Activated CD4-positive, alpha-beta T cell treated with anti-CD3 and anti-CD28 coated beads, Interleukin-2, amount 50 U/mL, for 4 hours (primary cell): ENCODE measurements around the gene SYNE2.

Experiments
- DNase-seq, 2 experiments: peaks; one replicate each; pipeline ENCODE4 v3.0.0-alpha.2; 2020

SYNE2 gene

DNA sequence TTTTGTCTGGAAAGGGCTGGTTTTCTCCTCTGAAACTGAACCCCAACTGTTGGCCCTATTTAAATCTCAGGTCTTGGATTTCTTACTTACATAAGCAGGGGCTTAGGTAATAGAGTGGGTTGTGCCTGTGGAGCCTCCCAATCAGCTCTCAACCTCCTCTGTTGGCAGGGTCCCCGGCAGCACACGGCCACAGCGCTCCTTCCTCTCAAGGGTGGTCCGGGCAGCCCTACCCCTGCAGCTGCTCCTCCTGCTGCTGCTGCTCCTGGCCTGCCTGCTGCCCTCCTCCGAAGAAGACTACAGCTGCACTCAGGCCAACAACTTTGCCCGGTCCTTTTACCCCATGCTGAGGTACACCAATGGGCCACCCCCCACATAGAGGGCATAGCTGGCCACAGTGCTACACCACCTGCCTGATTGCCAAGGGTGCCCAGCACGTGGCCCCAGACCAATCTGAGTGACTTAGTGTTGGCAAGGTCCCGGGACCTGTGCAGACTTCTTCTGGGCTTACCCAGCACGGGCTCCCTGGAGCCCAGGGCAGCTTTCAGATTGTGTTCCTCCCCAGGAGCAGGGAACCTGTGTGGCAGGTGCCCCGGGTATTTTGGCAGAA, 372.4 kb downstream of the SYNE2 start:
- no peak for DNase-seq

DNA sequence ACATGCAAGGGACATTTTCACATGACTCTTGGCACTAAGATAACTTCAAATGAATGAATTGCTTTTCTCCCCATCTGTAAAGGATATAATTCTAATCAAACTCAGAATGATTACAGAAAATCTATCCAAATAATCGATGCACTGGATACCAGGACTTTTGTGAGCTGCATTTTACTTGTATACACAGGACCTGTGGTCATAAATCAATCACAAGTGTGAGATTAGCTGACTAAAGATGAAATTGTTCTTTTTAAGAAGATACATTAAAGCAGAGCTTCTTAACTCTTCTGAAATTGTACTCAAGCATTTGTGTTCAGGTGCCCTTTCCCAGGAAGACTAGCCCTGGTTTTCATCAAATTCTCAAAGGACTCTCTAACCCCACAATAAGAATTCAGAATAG, 375.1 kb downstream of the SYNE2 start:
- no peak for DNase-seq

- no peak for DNase-seq
Measured at GRCh38 chr14:64229489-64229888, 376.7 kb downstream of the SYNE2 start.

GRCh38 chr14:64232095-64232838, 379.5 kb downstream of the SYNE2 start:
- no peak for DNase-seq

GRCh38 chr14:64232944-64233343, 380.1 kb downstream of the SYNE2 start:
- DNase-seq = no peak

- no peak for DNase-seq
Measured at GRCh38 chr14:64233531-64234190, 380.9 kb downstream of the SYNE2 start.

DNA sequence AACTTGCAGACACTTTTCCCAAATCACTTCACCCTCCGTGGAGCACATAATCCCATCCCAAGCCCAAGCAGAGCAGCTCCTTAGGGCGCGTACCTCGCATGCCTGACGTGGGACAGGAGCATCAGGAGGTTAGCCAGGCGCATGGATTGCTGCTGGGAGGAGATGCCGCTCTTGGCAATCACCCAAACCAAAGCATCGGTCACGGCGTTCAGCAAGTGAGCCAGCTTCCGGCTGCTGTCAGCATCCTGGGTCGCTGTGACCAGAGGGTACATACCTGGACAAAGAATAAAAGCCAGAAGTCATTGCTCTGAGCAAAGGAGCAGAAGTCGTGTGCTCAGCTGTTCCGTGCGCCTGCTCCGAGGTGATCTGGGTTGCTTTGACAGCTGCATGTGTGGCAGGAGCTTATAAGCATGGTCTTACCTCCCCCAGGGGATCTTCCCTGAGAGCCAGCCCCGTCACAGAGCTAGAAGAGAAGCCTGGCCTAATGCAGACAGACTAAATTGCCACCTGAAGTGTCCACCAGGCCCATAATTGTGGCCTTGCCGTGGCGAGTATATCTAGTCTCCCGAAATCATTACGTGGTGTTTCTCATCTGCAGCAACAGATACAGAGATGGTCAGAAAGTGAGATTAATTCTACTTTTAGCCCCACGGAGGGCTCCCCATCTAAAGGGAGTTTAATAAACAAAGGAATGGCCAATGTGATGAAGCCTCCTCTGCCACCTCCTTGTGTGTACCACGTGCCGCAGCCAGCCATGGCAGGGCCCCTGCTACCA, 382.3 kb downstream of the SYNE2 start:
- no peak for DNase-seq

- no peak for DNase-seq
Measured at GRCh38 chr14:64235652-64236640, 383.1 kb downstream of the SYNE2 start.

GRCh38 chr14:64238049-64238448, 385.2 kb downstream of the SYNE2 start:
- DNase-seq = no peak

DNA sequence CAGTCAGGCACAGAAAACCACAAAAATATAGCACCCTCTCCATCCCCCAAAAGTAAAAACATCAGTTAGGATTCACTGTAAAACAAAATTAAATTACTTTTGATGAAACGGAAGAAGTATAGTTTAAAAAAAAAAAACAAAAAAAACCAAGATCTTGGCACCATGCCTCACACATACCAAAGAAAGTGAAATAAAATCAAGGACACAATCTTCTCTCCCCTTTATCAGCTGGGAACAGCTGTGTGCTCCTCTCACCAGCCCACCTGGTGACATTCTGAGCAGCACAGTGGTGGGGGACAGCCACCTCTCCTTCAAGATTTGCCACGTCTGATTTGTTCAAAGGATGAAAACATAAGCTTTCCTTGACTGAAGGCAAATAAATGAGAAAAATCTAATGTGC, 385.8 kb downstream of the SYNE2 start:
- DNase-seq = no peak

- no peak for DNase-seq
Measured at GRCh38 chr14:64244279-64244678, 391.5 kb downstream of the SYNE2 start.

- no peak for DNase-seq
Measured at GRCh38 chr14:64245491-64245890, 392.7 kb downstream of the SYNE2 start.

- DNase-seq = no peak
Measured at GRCh38 chr14:64246688-64247087, 393.9 kb downstream of the SYNE2 start.

GRCh38 chr14:64247195-64247594, 394.4 kb downstream of the SYNE2 start:
- DNase-seq = no peak

GRCh38 chr14:64248689-64249088, 395.9 kb downstream of the SYNE2 start:
- no peak for DNase-seq

DNA sequence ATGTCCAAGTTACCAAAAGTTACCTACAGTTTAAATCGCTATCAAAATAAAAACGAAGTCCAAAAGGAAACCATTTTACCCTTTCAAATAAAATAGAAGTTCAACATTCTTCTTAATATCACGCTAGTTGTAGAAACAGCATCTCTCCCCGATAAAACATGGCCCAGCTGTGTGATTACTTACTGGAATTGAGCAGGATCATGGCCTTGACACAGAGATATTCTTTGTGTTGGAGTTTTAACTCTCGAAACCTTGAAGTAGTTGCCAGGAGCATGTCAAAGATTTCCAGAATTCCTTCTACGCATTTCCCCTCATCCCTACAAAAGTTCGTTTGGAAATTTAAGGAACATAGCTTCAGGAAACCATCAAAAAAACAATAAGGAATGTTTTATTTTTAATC, 396.6 kb downstream of the SYNE2 start:
- DNase-seq = no peak

DNA sequence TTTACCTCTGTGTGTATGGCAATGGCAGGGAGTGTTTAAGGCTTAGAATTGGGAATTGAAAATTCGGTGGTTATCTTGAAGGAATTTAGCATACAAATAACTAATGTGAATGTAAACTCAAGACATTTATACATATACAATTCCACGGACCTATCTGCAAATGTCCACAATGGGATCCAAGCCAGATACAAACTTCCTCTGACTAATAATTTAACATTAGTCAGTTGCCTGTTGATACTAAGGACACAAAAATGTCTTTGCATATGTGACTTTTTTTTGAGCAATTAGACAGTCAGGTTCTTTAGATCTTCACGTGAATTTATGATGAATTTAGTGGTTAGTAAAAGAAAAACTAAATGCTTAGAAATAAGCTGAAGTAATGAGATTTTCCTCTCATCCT, 400.9 kb downstream of the SYNE2 start:
- DNase-seq = no peak

DNA sequence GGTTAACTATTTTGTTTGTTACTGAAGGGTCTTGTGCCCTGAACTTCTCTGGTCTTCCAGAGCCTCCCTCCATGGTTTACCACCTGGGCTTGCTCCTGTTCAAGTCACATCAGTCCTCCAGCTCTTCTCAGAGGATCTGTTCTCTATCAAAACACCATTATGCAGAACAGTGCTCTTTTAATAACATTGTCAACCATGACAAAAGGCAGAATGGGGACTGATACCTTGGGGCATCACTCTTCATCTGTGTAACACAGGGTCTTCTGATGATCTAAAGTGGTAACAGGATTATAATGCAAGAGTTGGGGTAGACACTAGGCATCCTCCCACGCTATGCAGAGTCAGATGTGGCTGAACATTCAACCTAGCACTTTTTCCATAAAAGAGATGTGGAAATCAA, 403.0 kb downstream of the SYNE2 start:
- DNase-seq = no peak

GRCh38 chr14:64260418-64260817, 407.6 kb downstream of the SYNE2 start:
- no peak for DNase-seq

DNA sequence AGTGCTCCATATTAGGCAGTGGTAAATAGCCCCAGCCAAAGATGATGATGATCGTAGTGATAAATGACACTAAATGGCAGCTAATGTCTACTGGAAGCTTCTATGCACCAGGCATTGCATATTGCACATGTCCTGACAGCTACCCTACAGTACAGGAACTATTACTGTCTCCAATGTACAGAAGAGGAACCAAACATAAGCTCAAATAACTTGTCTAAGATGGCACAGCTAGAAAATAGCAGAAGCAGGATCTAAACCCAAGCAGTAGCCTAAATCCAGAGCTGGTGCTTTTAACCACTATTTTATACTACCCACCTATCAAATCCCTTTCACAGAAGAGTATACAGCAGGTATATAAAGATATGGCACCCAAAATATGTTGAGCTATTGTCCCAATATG, 412.4 kb downstream of the SYNE2 start:
- no peak for DNase-seq

DNA sequence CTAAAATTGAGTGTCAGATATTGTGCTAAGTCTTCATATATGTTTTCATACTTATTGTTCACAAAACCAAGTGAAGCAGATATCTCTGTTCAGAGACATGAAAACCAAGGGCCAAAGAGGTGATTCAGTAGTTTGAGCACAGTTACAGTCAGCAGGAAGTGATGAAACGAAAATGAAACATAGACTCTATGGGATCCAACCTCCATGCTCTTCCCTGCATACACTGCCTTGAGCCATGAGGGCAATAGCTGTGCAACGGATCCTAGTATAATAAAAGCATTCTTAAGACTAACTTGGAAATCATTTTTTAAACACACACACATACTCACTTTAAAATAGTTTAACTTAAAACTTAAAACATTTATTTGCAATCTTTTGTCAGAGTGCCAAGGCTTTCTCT, 413.4 kb downstream of the SYNE2 start:
- DNase-seq = no peak

DNA sequence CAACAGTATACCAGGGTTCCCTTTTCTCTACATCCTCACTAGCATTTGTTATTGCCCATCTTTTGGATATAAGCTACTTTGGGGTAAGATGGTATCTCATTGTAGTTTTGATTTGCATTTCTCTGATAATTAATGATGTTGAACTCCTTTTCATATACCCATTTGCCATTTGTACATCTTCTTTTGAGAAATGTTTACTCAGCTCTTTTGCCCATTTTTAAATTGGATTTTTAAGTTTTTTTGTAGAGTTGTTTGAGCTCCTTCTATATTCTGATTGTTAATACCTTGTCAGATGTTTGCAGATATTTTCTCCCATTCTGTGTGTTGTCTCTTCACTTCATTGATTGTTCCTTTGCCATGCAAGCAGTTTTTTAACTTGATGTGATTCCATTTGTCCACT, 419.2 kb downstream of the SYNE2 start:
- no peak for DNase-seq
